CD14-positive monocyte (primary cell): Measurements from ENCODE around the gene STXBP6. TPM values are rescaled to one million over a fixed set of nuclear protein-coding genes. Genes with fewer than 3 reads are reported as not detected.

Experiments used
- DNase-seq, 3 donors: peaks; one replicate each; pipeline ENCODE4 v3.0.0-alpha.2; 2011 to 2022
- H2AFZ ChIP-seq: 2 replicates; pipeline ENCODE4 v1.6.0; 2012; ENCODE audit warnings: mild to moderate bottlenecking, low read depth, low read length, inconsistent platforms; ENCODE audit not compliant: insufficient read depth, poor library complexity, severe bottlenecking
- H3K27ac ChIP-seq, 2 donors: 1 replicate in 1 of 2; 2 replicates in 1 of 2; pipeline ENCODE4 v1.5.1; 2012 to 2013; ENCODE audit warnings: low read length in 2 of 2, control low read depth in 1 of 2, inconsistent platforms in 1 of 2, low read depth in 1 of 2, mild to moderate bottlenecking in 1 of 2
- H3K27me3 ChIP-seq, 2 donors: one replicate each; pipeline versions ENCODE4 v1.6.0 to v1.6.1; 2011 to 2013; ENCODE audit warnings: low read length in 2 of 2; ENCODE audit not compliant: control insufficient read depth in 2 of 2, insufficient read depth in 2 of 2
- H3K36me3 ChIP-seq, 2 donors: replicated peaks in 1 of 2; 1 replicate in 1 of 2; 2 replicates in 1 of 2; pipeline versions ENCODE4 v1.5.1 to v1.6.1; 2012 to 2013; ENCODE audit warnings: low read length in 2 of 2, control low read depth in 1 of 2, inconsistent platforms in 1 of 2, mild to moderate bottlenecking in 1 of 2; ENCODE audit not compliant: insufficient read depth in 2 of 2, control insufficient read depth in 1 of 2
- H3K4me1 ChIP-seq, 2 donors: 1 replicate in 1 of 2; 2 replicates in 1 of 2; pipeline versions ENCODE4 v1.5.1 to v1.6.1; 2012 to 2013; ENCODE audit warnings: low read length in 2 of 2, control low read depth in 1 of 2, inconsistent platforms in 1 of 2, mild to moderate bottlenecking in 1 of 2, moderate library complexity in 1 of 2; ENCODE audit not compliant: insufficient read depth in 2 of 2, control insufficient read depth in 1 of 2
- H3K4me2 ChIP-seq: replicated peaks from 2 replicates; pipeline ENCODE3; 2012; ENCODE audit warnings: low read length, moderate library complexity, mild to moderate bottlenecking; ENCODE audit not compliant: poor library complexity, severe bottlenecking; ENCODE audit errors: extremely low read depth
- H3K4me3 ChIP-seq, 3 experiments: fragments of 200-600 bp in 1 of 3; sonication (generic) in 1 of 3; replicated peaks in 1 of 3; 1 replicate in 2 of 3; 2 replicates in 1 of 3; pipeline ENCODE4 v1.5.1; 2011 to 2013; ENCODE audit warnings: low read length in 3 of 3, mild to moderate bottlenecking in 3 of 3, control low read depth in 2 of 3, low read depth in 2 of 3, inconsistent platforms in 1 of 3, moderate library complexity in 1 of 3
- H3K79me2 ChIP-seq: 2 replicates; pipeline ENCODE4 v1.6.0; 2012; ENCODE audit warnings: mild to moderate bottlenecking, control low read depth, inconsistent platforms, low read length, moderate library complexity; ENCODE audit not compliant: insufficient read depth
- H3K9ac ChIP-seq: 2 replicates; pipeline ENCODE4 v1.6.0; 2017; ENCODE audit warnings: low read length, mild to moderate bottlenecking; ENCODE audit not compliant: insufficient read depth, poor library complexity, severe bottlenecking
- H3K9me3 ChIP-seq, 2 donors: replicated peaks in 1 of 2; 1 replicate in 1 of 2; 2 replicates in 1 of 2; pipeline versions ENCODE4 v1.5.1 to v1.6.1; 2012 to 2013; ENCODE audit warnings: low read length in 2 of 2, control low read depth in 1 of 2; ENCODE audit not compliant: control insufficient read depth in 1 of 2, insufficient read depth in 1 of 2
- H4K20me1 ChIP-seq: 2 replicates; pipeline ENCODE4 v1.6.0; 2012; ENCODE audit warnings: mild to moderate bottlenecking, low read length, control low read depth, moderate library complexity; ENCODE audit not compliant: insufficient read depth
- H3K27ac Mint-ChIP-seq, 7 donors: one replicate each; pipeline ENCODE4 v1.8.0; 2020; ENCODE audit warnings: mild to moderate bottlenecking in 7 of 7, mixed read lengths in 7 of 7, moderate library complexity in 6 of 7, inconsistent platforms in 2 of 7
- H3K27me3 Mint-ChIP-seq, 3 donors: one replicate each; pipeline ENCODE4 v1.8.0; 2021 to 2022; ENCODE audit warnings: low read depth in 3 of 3, mild to moderate bottlenecking in 3 of 3, mixed read lengths in 3 of 3, moderate library complexity in 3 of 3, inconsistent platforms in 1 of 3
- H3K36me3 Mint-ChIP-seq, 2 donors: one replicate each; pipeline ENCODE4 v1.8.0; 2020; ENCODE audit warnings: mixed read lengths in 2 of 2, inconsistent platforms in 1 of 2, mild to moderate bottlenecking in 1 of 2
- H3K4me1 Mint-ChIP-seq: one replicate; pipeline ENCODE4 v1.8.0; 2020; ENCODE audit warnings: mild to moderate bottlenecking, mixed read lengths
- H3K4me3 Mint-ChIP-seq, 2 donors: one replicate each; pipeline ENCODE4 v1.8.0; 2020; ENCODE audit warnings: mild to moderate bottlenecking in 2 of 2, mixed read lengths in 2 of 2, moderate library complexity in 1 of 2
- H3K9me3 Mint-ChIP-seq, 7 donors: one replicate each; pipeline ENCODE4 v1.8.0; 2020 to 2022; ENCODE audit warnings: mixed read lengths in 7 of 7, mild to moderate bottlenecking in 6 of 7, moderate library complexity in 6 of 7, inconsistent platforms in 2 of 7
- WGBS: methylation state at CpG from one replicate; pipeline ENCODE4 v1.1.5; 2013; ENCODE audit warnings: missing lambda C conversion rate; ENCODE audit not compliant: insufficient coverage; 5-methylcytosine and 5-hydroxymethylcytosine counted together
- intact Hi-C, 2 donors: fragments of 100-400 bp; cut with micrococcal nuclease; formaldehyde crosslinking; loops; one replicate each; pipeline versions ENCODE4 v1.15.0 to v1.15.1; 2023
- polyA plus RNA-seq, 3 donors: library from polyadenylated mRNA; depleted of rRNA in 1 of 3; unstranded in 2 of 3; stranded (reverse) in 1 of 3; fragments of 300-500 nt in 2 of 3; fragments of >200 nt in 1 of 3; fragmentation: Illumina TruSeq in 2 of 3; gene quantifications; 1 replicate in 2 of 3; 2 replicates in 1 of 3; pipeline ENCODE4 v1.2.3, GENCODE V29; 2012 to 2021
- TF ChIP-seq, protein P1 (sequence below): fragments of 200-600 bp; IDR thresholded peaks from one replicate; pipeline ENCODE4 v1.8.0; 2022; ENCODE audit warnings: antibody characterized with exemption, mild to moderate bottlenecking

STXBP6 gene
- polyA plus RNA-seq, 3 donors = 0.05 to 0.25 (median 0.08) TPM

DNA sequence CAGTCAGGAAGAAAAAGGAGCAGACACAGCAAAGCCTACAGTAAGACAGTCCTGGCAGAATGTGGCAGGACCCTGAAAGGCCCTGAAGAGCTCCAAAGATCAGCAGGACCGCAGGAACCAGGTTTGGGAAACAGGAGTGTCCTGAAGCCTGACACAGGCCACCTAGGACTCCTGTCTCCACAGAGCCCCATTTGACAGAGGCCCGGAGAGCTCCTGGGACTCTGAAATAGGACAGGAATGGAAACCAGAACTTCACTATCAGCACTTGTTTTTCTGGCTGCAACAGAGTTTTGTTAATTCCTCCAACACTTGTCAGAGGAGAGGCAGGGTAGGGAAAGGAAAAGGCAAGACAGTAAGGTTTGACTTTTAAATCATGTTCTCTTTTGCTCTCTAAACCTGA is 12.9 kb downstream of the STXBP6 start:
- H2AFZ ChIP-seq = no peak overlapping the region
- Mint-ChIP-seq H3K36me3 (no peaks in the 10 kb centered on the region), H3K4me3 (no peak overlapping the region)

DNA sequence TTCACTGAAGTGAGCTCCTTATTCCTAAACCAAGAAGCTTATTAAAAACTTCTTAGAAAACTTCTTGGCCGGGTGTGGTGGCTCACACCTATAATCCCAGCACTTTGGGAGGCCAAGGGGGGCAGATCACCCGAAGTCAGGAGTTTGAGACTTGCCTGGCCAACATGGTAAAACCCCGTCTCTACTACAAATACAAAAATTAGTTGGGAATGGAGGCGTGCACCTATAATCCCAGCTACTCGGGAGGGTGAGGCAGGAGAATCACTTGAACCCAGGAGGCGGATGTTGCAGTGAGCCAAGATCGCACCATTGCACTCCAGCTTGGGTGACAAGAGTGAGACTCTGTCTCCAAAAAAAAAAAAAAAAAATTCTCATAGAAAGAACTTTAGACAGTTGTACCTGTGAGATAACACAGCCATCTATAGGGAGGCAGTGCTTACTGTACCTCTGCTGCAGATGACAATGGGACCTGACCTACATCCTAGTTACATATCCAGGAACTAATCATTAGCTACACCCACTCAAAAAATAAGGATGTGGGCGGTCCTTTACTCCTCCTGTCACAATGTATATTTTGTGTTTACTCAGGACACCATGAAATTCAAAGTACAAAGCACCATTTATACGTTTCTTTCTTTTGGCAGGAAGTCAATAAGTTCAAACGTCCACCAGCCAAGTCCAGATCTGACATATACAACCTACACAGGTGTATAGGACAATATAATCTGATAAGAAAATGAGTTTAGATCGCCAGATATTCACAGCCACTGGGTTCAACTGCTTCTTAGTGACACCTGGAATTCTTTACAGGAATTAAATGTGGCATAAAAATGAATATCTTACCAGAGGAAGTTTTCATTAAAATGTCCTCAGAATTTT is 14.9 kb downstream of the STXBP6 start:
- no peaks in the 10 kb centered on the region for H3K36me3 Mint-ChIP-seq
- no peak overlapping the region for H3K27ac Mint-ChIP-seq

More for the DNA sequence above, 12.9 kb downstream of the STXBP6 start:
- Histone ChIP-seq H3K36me3 (no peaks in the 10 kb centered on the region), H3K9ac (no peak overlapping the region), H3K4me3 (no peak overlapping the region), H3K9me3 (no peaks in the 10 kb centered on the region), H3K27me3 (no peaks in the 10 kb centered on the region), H3K27ac (no peak overlapping the region), H4K20me1 (no peaks in the 10 kb centered on the region), H3K79me2 (no peaks in the 10 kb centered on the region), H3K4me2 (no peak overlapping the region), H3K4me1 (no peaks in the 10 kb centered on the region)
- DNase-seq = no peak
- WGBS = 80% methylated on average over 1 of the region's 2 CpGs
- intact Hi-C loops = no loop called here
- no peak overlapping the region for H3K27ac Mint-ChIP-seq
- no peaks in the 10 kb centered on the region for H3K4me1 Mint-ChIP-seq
- TF ChIP-seq, protein P1, sequence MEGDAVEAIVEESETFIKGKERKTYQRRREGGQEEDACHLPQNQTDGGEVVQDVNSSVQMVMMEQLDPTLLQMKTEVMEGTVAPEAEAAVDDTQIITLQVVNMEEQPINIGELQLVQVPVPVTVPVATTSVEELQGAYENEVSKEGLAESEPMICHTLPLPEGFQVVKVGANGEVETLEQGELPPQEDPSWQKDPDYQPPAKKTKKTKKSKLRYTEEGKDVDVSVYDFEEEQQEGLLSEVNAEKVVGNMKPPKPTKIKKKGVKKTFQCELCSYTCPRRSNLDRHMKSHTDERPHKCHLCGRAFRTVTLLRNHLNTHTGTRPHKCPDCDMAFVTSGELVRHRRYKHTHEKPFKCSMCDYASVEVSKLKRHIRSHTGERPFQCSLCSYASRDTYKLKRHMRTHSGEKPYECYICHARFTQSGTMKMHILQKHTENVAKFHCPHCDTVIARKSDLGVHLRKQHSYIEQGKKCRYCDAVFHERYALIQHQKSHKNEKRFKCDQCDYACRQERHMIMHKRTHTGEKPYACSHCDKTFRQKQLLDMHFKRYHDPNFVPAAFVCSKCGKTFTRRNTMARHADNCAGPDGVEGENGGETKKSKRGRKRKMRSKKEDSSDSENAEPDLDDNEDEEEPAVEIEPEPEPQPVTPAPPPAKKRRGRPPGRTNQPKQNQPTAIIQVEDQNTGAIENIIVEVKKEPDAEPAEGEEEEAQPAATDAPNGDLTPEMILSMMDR = no peak
- peaks cover 0 to 3% (median 0%) of the 10 kb centered on the region in 7 donors for H3K9me3 Mint-ChIP-seq
- H3K27me3 Mint-ChIP-seq = no peaks in the 10 kb centered on the region

More for the DNA sequence above, 14.9 kb downstream of the STXBP6 start:
- no peak for DNase-seq
- H3K27me3 Mint-ChIP-seq = no peaks in the 10 kb centered on the region
- TF ChIP-seq, protein P1 = no peak
- H3K4me1 Mint-ChIP-seq = no peaks in the 10 kb centered on the region
- no peaks in the 10 kb centered on the region for H3K4me1 ChIP-seq
- no peak overlapping the region for H3K4me3 ChIP-seq
- 80% methylated on average over 1 of the region's 11 CpGs for WGBS
- no peak overlapping the region for H3K27ac ChIP-seq
- H3K4me3 Mint-ChIP-seq = no peak overlapping the region
- H3K4me2 ChIP-seq = no peak overlapping the region
- H3K27me3 ChIP-seq = no peaks in the 10 kb centered on the region
- H3K9ac ChIP-seq = no peak overlapping the region
- no peaks in the 10 kb centered on the region for H3K9me3 ChIP-seq
- no peak overlapping the region for H2AFZ ChIP-seq
- peaks cover 0 to 3% (median 0%) of the 10 kb centered on the region in 7 donors for H3K9me3 Mint-ChIP-seq
- no peaks in the 10 kb centered on the region for H3K36me3 ChIP-seq
- H4K20me1 ChIP-seq = no peaks in the 10 kb centered on the region
- H3K79me2 ChIP-seq = no peaks in the 10 kb centered on the region
- intact Hi-C loops = no loop called here
